Transverse colon (tissue), 4 donors: ENCODE results near the gene RUSF1. TPM values are rescaled to one million over a fixed set of nuclear protein-coding genes. Genes with fewer than 3 reads are reported as not detected.

Experiments used
- DNase-seq: peaks from one replicate; pipeline ENCODE4 v3.0.0-alpha.2; 2019
- H3K27ac ChIP-seq, 4 donors: fragments of 200-600 bp; sonication (generic); 2 replicates each; pipeline ENCODE4 v1.5.1; 2016 to 2018; ENCODE audit warnings: inconsistent platforms in 4 of 4
- H3K27me3 ChIP-seq: fragments of 200-600 bp; sonication (generic); 2 replicates; pipeline ENCODE4 v1.5.1; 2017; ENCODE audit warnings: inconsistent platforms
- H3K36me3 ChIP-seq, 4 donors: fragments of 200-600 bp; sonication (generic); 2 replicates each; pipeline ENCODE4 v1.5.1; 2017 to 2019; ENCODE audit warnings: inconsistent platforms in 4 of 4
- H3K4me1 ChIP-seq, 4 donors: fragments of 200-600 bp; sonication (generic); 2 replicates each; pipeline ENCODE4 v1.5.1; 2017 to 2020; ENCODE audit warnings: inconsistent platforms in 4 of 4
- H3K4me3 ChIP-seq, 4 donors: fragments of 200-600 bp; sonication (generic); 1 replicate in 1 of 4; 2 replicates in 3 of 4; pipeline versions ENCODE4 v1.5.1 to v1.6.1; 2017 to 2019; ENCODE audit warnings: inconsistent platforms in 4 of 4
- H3K9me3 ChIP-seq, 2 donors: fragments of 200-600 bp; sonication (generic); 2 replicates each; pipeline ENCODE4 v1.5.1; 2017 to 2019; ENCODE audit warnings: inconsistent platforms in 2 of 2
- EP300 ChIP-seq: sonication (generic); formaldehyde crosslinking; IDR thresholded peaks from one replicate; pipeline ENCODE4 v1.6.1; 2017; ENCODE audit warnings: antibody characterized with exemption, low read depth
- POLR2A ChIP-seq: fragments of 450-650 bp; IDR thresholded peaks from one replicate; pipeline ENCODE4 v1.6.1; 2016; ENCODE audit warnings: antibody characterized with exemption, mild to moderate bottlenecking, moderate library complexity
- POLR2AphosphoS5 ChIP-seq, 3 donors: sonication (generic); formaldehyde crosslinking; IDR thresholded peaks; one replicate each; pipeline ENCODE4 v1.6.1; 2016; ENCODE audit warnings: antibody characterized with exemption in 3 of 3
- WGBS, 2 donors: methylation state at CpG; one replicate each; pipeline ENCODE4 v1.1.5; 2018; ENCODE audit warnings: low coverage in 1 of 2; 5-methylcytosine and 5-hydroxymethylcytosine counted together
- in situ Hi-C, 4 donors: fragments of 200-750 bp; cut with MboI; loops; one replicate each; pipeline versions ENCODE4 v1.15.0 to v1.15.1; 2017; ENCODE audit warnings: low sequenced_read_pairs in 3 of 4, low pct_ligation_motif_present in 1 of 4, low pct_unique_long_range_greater_than_20kb in 1 of 4
- intact Hi-C: fragments of 100-400 bp; cut with DNase I; formaldehyde crosslinking; loops from one replicate; pipeline ENCODE4 v1.15.1; 2023; ENCODE audit warnings: low total_unique reads
- total RNA-seq, 4 donors: library from RNA; depleted of rRNA; stranded (reverse); fragments of >200 nt; gene quantifications; one replicate each; pipeline ENCODE4 v1.1.0, GENCODE V29; 2016
- TF ChIP-seq, protein P1 (sequence below), 5 experiments: fragments of 200-600 bp in 3 of 5; fragments of 450-650 bp in 2 of 5; sonication (generic) in 3 of 5; IDR thresholded peaks; 1 replicate in 2 of 5; 2 replicates in 3 of 5; pipeline ENCODE4 v1.5.1; 2016 to 2017; ENCODE audit warnings: antibody characterized with exemption in 5 of 5, inconsistent platforms in 3 of 5, mild to moderate bottlenecking in 2 of 5, moderate library complexity in 1 of 5

Gene RUSF1
- total RNA-seq, 4 donors from 2014 or later, result 49.2 to 86.5 (median 71.3) TPM

DNA sequence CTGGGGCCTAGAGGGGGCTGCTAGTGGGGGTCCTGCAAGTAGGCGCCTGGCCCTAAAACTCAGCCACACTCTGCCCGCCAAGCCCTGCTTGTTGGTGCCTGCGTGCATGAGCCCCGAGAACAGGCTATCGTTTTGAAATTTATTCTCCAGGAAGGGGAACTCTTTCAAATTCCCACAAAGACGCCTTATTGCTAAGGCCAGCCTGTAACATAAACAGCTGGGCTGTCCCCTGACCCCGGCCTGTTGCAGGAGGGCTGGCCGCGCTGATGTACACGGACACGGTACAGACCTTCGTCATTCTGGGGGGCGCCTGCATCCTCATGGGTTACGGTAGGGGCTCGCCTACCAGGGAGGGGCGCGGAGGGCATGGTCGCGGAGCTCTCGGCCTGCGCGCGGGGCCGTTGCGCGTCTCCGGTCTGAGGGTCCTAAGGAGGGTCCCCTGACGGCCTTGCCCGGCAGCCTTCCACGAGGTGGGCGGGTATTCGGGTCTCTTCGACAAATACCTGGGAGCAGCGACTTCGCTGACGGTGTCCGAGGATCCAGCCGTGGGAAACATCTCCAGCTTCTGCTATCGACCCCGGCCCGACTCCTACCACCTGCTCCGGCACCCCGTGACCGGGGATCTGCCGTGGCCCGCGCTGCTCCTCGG is 21.0 kb downstream of the RUSF1 start:
- whole genome bisulfite sequencing, 2 donors, result 10% methylated on average over 32 of the region's 48 CpGs; no CpG with 5 or more reads in 1 of the 2 donors

DNA sequence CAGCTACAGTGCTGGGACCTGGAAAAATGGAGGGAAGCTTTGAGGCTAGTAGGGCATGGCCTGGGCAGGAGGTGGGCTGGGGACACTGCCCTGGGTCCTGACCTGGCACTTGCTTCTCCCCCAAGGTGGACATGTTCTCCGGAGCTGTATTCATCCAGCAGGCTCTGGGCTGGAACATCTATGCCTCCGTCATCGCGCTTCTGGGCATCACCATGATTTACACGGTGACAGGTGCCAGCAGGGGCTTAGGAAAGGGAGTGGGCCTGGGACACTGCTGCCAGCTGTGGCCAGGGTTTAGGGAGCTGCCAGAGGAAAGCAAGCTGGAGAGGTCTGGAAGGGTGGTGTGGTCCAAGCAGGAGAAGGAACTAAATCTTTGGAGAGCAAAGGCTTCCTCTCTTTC is 22.1 kb downstream of the RUSF1 start:
- Histone ChIP-seq H3K27ac (peak overlapping the region in 1 of 4 donors; percentile 37), H3K4me1 (peaks cover 4 to 30% (median 17%) of the 10 kb centered on the region in 4 donors), H3K4me3 (no peak overlapping the region), H3K9me3 (no peaks in the 10 kb centered on the region), H3K36me3 (no peaks in the 10 kb centered on the region), H3K27me3 (peaks cover 8% of the 10 kb centered on the region)
- no peak for DNase-seq
- WGBS, 2 donors, result 95% methylated on average over 5 of the region's 5 CpGs; no CpG with 5 or more reads in 1 of the 2 donors
- in situ Hi-C loops (loop anchor here in 1 of 4 donors (25.0 kb wide), 1 partner anchor 99 kb away; the partner anchor contains the start of gene ITGAD), intact Hi-C loops (no loop called here)
- no peak for TF ChIP-seq EP300
- TF ChIP-seq POLR2A, result no peak
- no peak for TF ChIP-seq POLR2AphosphoS5 (IDR thresholded peaks at IDR 0.05)
- TF ChIP-seq, protein P1, sequence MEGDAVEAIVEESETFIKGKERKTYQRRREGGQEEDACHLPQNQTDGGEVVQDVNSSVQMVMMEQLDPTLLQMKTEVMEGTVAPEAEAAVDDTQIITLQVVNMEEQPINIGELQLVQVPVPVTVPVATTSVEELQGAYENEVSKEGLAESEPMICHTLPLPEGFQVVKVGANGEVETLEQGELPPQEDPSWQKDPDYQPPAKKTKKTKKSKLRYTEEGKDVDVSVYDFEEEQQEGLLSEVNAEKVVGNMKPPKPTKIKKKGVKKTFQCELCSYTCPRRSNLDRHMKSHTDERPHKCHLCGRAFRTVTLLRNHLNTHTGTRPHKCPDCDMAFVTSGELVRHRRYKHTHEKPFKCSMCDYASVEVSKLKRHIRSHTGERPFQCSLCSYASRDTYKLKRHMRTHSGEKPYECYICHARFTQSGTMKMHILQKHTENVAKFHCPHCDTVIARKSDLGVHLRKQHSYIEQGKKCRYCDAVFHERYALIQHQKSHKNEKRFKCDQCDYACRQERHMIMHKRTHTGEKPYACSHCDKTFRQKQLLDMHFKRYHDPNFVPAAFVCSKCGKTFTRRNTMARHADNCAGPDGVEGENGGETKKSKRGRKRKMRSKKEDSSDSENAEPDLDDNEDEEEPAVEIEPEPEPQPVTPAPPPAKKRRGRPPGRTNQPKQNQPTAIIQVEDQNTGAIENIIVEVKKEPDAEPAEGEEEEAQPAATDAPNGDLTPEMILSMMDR (IDR thresholded peaks at IDR 0.05), result no peak

More for the DNA sequence above, 21.0 kb downstream of the RUSF1 start:
- Histone ChIP-seq H3K4me3 (peak overlapping the region; percentile 26 to 54 (median 41)), H3K4me1 (peaks cover 4 to 29% (median 17%) of the 10 kb centered on the region in 4 donors), H3K9me3 (no peaks in the 10 kb centered on the region), H3K27me3 (peaks cover 8% of the 10 kb centered on the region), H3K27ac (peak overlapping the region; percentile 18 to 57 (median 30)), H3K36me3 (no peaks in the 10 kb centered on the region)
- TF ChIP-seq POLR2AphosphoS5 (IDR thresholded peaks at IDR 0.05) (no peak), POLR2A (no peak), EP300 (no peak)
- TF ChIP-seq, protein P1 (IDR thresholded peaks at IDR 0.05), result no peak
- intact Hi-C loops (no loop called here), in situ Hi-C loops (loop anchor here in 1 of 4 donors (25.0 kb wide), 1 partner anchor 100 kb away; the partner anchor contains the start of gene ITGAD)
- DNase-seq, result no peak

DNA sequence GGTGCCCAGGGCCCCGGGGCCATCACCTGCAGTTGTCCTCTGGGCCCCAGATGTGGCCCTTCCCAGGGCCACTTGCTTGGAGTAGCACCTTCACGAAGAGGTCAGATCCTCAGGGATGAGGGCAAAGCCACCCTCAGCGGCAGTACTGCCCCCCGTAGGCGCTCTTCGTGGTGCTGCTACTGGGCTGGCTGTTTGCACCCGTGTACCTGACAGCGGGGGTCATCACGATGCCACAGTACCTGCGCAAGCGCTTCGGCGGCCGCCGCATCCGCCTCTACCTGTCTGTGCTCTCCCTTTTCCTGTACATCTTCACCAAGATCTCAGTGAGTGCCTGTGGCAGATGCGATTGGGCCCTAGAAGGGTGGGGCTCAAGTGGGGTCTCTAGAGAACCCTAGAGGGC is 22.6 kb downstream of the RUSF1 start:
- WGBS, 2 donors, result 97% methylated on average over 15 of the region's 17 CpGs; no CpG with 5 or more reads in 1 of the 2 donors
- intact Hi-C loops, result no loop called here

More for the DNA sequence above, 22.6 kb downstream of the RUSF1 start:
- no peak overlapping the region for H3K27ac ChIP-seq
- no peak overlapping the region for H3K4me3 ChIP-seq
- in situ Hi-C loops, result loop anchor here in 1 of 4 donors (25.0 kb wide), 1 partner anchor 98 kb away; the partner anchor contains the start of gene ITGAD
- DNase-seq, result no peak
- peaks cover 4 to 35% (median 22%) of the 10 kb centered on the region in 4 donors for H3K4me1 ChIP-seq
- H3K27me3 ChIP-seq, result peaks cover 8% of the 10 kb centered on the region
- no peaks in the 10 kb centered on the region for H3K9me3 ChIP-seq
- H3K36me3 ChIP-seq, result no peaks in the 10 kb centered on the region
- TF ChIP-seq, protein P1 (IDR thresholded peaks at IDR 0.05), result no peak
- TF ChIP-seq POLR2A (no peak), EP300 (no peak), POLR2AphosphoS5 (IDR thresholded peaks at IDR 0.05) (no peak)
